EH (cell line): Measurements from ENCODE around the gene ADGB.

Experiments used
- DNase-seq: peaks from one replicate; pipeline ENCODE4 v3.0.0-alpha.2; 2015; ENCODE audit warnings: low read depth

The ADGB gene

GRCh38 chr6:146634022-146634421, 35.2 kb downstream of the ADGB start:
- DNase-seq, result no peak

- no peak for DNase-seq
Measured at GRCh38 chr6:146635165-146635564, 36.4 kb downstream of the ADGB start.

DNA sequence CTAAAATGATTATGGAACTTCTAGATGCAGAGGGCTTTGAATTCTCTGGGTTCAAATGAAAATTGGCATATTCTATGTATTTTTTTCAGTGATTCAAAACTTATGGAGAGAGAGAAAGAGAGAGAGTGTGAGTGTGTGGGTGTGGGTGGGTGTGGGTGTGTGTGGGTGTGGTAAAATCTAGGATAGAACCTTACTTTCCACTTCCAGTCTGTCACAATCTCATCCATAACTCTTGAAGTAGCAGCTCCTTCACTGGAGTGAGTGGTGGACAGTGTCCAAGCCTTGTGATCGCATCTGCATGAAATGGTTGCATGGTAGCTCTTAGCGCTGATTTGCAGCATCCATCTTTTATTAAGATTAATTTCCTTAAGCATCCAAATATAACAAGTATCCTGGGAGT, 37.7 kb downstream of the ADGB start:
- DNase-seq, result no peak

GRCh38 chr6:146642921-146643320, 44.1 kb downstream of the ADGB start:
- no peak for DNase-seq

DNA sequence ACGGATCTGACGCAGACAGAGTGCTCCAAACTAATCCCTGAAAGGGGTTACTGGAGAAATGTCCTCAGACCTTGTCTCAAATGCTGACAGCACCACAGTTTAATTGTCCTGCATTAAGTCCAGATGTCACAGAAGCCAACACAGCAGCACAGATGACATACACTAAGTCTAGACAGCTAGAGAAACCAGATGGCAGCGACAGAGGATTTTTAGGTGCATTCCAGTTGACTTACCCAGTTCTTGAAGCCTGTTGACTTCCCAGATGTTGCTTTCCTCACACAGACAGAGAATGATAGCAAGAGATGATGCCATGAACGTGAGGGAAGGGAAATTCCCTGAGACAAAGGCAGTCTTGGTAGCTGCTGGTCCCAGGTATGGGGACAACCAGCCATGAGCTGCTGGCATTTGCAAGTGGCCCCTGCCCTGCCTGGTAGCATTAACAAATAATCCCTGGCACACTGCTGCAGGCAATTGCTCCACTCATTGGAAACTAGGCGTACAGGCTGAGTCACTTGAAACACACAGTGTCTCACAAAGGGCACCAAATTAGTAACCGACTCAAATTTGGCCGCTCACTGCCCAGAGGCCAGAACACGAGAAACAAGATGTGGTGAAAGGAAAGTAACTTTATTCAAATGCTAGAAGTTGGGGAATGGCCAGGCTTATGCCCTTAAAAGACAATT, 52.2 kb downstream of the ADGB start:
- peak; percentile 6 for DNase-seq

DNA sequence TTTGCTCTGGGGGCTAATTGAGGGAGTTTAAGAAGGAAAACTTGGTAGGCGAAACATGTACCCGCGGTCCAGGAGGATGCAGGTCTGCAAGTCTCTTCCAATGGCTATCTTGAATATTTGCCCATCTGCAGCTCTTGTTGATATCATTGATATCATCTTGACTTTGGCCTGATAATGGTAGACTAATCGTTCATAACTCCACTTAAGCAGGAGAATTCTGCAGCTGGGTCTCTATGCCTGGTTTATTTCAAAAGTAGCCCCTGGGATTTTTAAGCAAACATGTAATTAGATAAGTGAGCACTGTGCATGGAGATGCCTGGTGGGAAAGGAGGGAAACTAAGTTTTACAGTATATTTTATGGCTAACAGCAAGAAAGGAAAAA, 52.7 kb downstream of the ADGB start:
- no peak for DNase-seq

DNA sequence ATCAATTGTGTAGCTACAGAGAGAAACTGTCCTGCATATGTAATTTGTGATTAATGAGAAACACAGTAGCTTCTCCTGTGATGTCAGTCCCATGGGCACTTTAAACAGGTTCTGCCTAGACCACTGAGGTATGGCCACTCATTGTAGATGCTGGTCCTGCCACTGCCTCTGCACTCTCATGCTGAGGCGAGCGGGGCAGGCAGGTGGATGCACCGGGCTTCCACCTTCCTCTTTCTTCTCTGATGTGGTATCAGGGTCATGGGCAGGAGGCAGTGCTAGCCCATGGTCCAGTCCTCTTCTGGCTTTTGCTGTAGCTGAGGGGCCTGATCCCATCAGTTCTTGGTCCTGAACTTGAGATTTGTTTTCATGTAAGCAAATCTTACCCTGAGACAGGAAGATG, 58.7 kb downstream of the ADGB start:
- DNase-seq, result no peak

DNA sequence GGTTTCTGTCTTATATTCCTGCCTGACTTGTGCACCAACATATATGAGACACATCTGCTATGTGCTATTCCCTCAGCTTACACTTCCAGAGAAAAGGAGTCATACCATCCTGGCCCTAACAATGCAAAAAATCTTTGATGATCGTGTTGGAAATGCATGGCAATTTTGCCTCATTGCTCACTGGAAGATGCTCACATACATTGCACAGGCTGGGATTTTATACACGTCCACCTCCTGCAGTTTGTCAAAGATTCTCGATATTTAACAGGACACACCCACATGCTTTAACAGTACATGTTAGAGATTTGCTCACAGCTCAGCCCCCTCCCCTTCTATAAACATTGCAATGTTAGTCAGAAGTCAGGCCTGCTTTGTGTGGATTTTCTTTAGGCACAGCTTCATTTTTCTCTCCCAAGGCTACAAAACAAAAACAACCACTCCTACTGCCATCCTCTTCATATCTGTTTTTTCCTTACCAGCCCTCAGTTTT, 66.1 kb downstream of the ADGB start:
- no peak for DNase-seq

- DNase-seq, result no peak
Measured at GRCh38 chr6:146666909-146667308, 68.1 kb downstream of the ADGB start.

GRCh38 chr6:146670161-146670560, 71.4 kb downstream of the ADGB start:
- no peak for DNase-seq

- no peak for DNase-seq
Measured at GRCh38 chr6:146673069-146673468, 74.3 kb downstream of the ADGB start.

DNA sequence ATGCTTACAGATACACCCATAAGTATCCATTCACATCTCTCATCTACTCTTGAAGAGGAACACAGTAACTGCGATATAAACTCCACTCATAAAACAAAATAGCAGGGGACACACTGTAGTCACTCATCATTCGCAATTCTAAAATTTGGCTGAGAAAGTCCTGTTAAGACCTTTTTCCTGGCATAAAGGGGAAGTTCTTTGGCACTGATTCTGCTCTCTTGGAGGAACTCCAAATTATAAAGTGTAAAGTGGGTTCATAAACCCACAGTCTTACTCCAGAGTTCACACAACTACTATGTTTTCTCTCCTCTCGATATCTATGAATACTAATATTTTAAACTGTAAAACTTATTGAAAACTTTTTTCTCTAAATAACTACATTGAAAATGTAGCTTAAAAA, 80.6 kb downstream of the ADGB start:
- DNase-seq, result no peak

DNA sequence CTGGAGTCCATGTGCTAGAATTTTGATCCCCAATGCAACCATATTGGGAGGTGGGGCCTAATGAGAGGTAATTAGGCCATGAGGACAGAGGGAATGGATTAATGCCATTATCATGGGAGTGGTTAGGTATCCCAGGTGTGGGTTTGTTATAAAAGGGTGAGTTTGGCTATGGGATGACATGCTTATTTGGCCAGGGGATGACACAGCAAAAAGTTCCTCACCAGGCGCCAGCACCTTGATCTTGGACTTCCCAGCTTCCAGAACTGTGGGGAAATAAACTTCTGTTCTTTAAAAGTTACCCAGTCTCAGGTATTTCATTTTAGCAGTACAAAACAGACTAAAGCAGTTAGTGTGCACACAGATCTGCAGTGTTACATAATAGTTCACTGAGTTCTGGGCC, 84.1 kb downstream of the ADGB start:
- DNase-seq, result no peak

DNA sequence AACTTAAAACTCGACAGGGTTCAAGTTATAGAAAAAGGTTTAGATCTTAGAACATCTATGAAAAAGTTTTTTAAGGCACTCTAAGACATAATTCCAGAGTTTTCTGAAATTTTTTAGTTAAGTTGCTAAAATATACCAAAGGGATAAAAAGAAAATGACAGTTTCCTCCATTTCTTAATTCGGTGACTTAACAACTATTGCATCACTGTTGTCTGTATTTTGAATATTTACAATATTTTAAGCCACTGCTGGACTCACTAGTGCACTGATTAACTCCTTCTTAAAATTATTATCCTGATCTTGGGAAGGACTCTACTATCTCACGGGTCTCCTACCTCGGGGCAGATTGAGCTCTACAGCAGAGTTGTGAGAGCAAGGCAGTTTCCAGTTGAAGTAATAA, 91.0 kb downstream of the ADGB start:
- DNase-seq, result no peak

GRCh38 chr6:146693342-146693741, 94.6 kb downstream of the ADGB start:
- no peak for DNase-seq

DNA sequence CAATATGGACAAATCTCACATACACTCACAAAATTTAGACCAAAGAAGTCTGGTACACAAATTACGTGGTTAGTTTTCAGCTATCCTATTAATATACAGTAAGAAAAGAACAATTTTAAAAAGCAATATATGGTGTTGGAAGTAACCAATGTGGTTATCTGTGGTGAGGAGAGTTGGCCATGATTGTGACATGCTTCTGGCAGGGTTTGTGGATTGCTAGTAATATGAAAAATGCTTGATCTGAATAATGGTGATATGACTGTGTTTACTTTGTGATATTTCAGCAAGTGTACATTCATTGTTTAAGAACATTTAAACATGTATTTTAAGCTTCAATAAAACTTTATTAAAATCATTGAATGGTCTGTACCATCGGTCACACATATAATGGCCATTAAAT, 99.1 kb downstream of the ADGB start:
- no peak for DNase-seq

GRCh38 chr6:146700078-146700686, 101.4 kb downstream of the ADGB start:
- peak; percentile 82 for DNase-seq

- no peak for DNase-seq
Measured at GRCh38 chr6:146701632-146702031, 102.9 kb downstream of the ADGB start.

DNA sequence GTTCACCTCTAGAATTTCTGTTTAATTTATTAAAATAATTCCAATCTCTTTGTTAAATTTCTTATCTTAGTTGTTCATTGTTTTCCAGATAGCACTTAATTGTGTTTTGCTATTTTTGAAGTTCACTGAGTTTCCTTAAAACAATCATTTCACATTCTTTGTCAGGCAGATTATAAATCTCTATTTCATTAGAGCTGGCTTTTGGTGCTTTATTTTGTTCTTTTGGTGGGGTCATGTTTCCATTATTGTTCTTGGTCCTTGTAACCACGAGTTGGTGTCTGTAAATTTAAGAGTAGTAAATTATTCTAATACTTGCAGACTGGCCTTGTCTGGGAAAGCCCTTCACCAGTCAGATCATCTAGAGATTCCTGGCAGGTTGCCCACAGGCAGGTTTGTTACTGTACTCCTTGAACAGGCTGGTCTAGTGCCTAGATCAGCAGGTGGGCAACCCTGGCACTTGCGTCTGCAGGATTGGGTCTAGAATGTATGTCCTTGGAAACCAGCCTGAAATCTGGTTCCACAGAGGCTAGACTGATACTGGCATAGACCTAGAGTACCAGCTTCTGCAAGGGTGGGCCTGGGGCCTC, 110.4 kb downstream of the ADGB start:
- DNase-seq, result no peak

DNA sequence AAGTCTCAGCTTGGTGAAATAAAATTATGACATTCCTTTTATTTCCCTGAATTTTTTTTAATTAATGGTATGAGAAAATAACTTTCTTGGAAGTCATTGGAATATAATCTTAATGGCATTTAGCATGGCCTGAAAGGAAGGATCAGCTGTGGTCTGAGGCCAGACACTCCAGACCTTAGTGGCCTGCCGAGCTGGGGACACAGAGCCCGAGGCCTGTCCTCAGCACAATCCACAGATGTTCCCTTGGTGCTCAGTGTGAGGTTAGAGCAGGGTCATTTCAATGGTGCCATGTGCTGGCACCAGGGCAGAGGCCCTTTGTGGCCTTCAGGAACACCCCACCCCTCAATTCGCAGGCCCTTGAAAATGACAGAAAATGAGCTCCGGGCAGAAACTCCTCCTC, 120.6 kb downstream of the ADGB start:
- DNase-seq, result no peak

GRCh38 chr6:146739696-146740095, 140.9 kb downstream of the ADGB start:
- DNase-seq, result no peak

GRCh38 chr6:146741609-146742008, 142.8 kb downstream of the ADGB start:
- DNase-seq, result peak; percentile 45

DNA sequence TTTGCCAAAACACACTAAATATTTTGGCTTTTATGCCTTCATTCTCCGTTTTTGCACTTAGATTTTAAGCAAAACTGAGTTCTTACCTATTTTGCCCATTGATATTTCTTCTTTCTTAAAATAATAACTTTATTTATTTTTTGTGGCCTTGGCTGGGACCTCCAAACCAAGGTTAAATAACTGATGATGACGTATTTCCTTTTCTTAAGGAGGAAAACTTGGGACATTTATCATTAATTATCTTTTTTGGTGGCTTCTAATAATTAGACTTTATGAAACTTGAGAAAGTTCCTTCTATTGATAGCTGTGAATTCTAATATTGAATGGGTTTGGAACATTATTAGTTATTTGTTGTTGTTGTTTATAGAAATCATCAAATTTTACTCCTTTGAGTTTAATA, 154.5 kb downstream of the ADGB start:
- no peak for DNase-seq

DNA sequence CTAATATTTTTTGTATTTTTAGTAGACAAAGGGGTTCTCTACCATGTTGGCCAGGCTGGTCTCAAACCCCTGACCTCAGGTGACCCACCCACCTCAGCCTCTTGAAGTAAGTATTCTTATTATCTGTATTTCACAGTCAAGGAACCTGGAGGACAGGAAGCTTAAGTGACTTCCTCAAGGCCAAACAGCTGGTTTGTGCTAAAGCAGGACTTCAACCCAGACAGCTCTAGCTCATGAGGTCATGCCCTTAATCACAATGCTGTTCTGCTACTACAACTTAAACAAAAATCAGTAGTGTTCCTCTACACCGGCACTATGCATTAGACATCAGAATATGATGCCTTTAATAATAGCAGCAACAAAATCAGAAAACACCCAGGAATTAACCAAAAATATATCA, 168.9 kb downstream of the ADGB start:
- no peak for DNase-seq
